SK-N-SH treated with all-trans-retinoic acid at 6 μM for 48 hours (cell line): ENCODE measurements around the gene SNAPIN.

Source experiments
- ATAC-seq: fragments of 200-7000 bp; cut with Tn5 transposase; 3 replicates; pipeline ENCODE4 v1.9.1; 2020; ENCODE audit warnings: mild to moderate bottlenecking, moderate library complexity
- ARNTL ChIP-seq: fragments of 450-650 bp; formaldehyde crosslinking; IDR thresholded peaks from 2 replicates; pipeline ENCODE4 v1.5.0; 2020; ENCODE audit warnings: low read depth, mild to moderate bottlenecking, moderate library complexity, borderline replicate concordance
- BACH2 ChIP-seq: fragments of 250-450 bp; sonication (Bioruptor Pico); IDR thresholded peaks from 2 replicates; pipeline ENCODE4 v1.9.0; 2021; ENCODE audit warnings: mild to moderate bottlenecking, borderline replicate concordance
- CSDC2 ChIP-seq: fragments of 250-450 bp; sonication (Bioruptor Pico); IDR thresholded peaks from 2 replicates; pipeline ENCODE4 v1.5.0; 2020; ENCODE audit warnings: mild to moderate bottlenecking, moderate library complexity
- CSRNP3 ChIP-seq: fragments of 250-450 bp; sonication (Bioruptor Pico); IDR thresholded peaks from 2 replicates; pipeline ENCODE4 v1.5.1; 2021; ENCODE audit warnings: mild to moderate bottlenecking, moderate library complexity
- ESRRG ChIP-seq: fragments of 250-450 bp; sonication (Bioruptor Pico); IDR thresholded peaks from 2 replicates; pipeline ENCODE4 v1.6.1; 2021; ENCODE audit warnings: mild to moderate bottlenecking
- GLIS3 ChIP-seq: fragments of 250-450 bp; sonication (Bioruptor Pico); IDR thresholded peaks from 2 replicates; pipeline ENCODE4 v1.5.0; 2020; ENCODE audit warnings: mild to moderate bottlenecking, moderate library complexity
- ISL1 ChIP-seq: fragments of 250-450 bp; sonication (Bioruptor Pico); IDR thresholded peaks from 2 replicates; pipeline ENCODE4 v2.1.2; 2022; ENCODE audit warnings: mild to moderate bottlenecking, moderate library complexity
- PATZ1 ChIP-seq: fragments of 250-450 bp; sonication (Bioruptor Pico); IDR thresholded peaks from 2 replicates; pipeline ENCODE4 v1.8.0; 2020; ENCODE audit warnings: mild to moderate bottlenecking, moderate library complexity, borderline replicate concordance
- POU6F1 ChIP-seq: fragments of 250-450 bp; sonication (Bioruptor Pico); IDR thresholded peaks from 2 replicates; pipeline ENCODE4 v1.8.0; 2021; ENCODE audit warnings: low read depth, mild to moderate bottlenecking, moderate library complexity, borderline replicate concordance
- PPARA ChIP-seq: fragments of 250-450 bp; sonication (Bioruptor Pico); IDR thresholded peaks from 2 replicates; pipeline ENCODE4 v1.5.0; 2020; ENCODE audit warnings: mild to moderate bottlenecking, borderline replicate concordance
- RARB ChIP-seq: fragments of 250-450 bp; sonication (Bioruptor Pico); IDR thresholded peaks from 2 replicates; pipeline ENCODE4 v1.8.0; 2021; ENCODE audit warnings: mild to moderate bottlenecking, moderate library complexity
- SNAI2 ChIP-seq: fragments of 250-450 bp; sonication (Bioruptor Pico); IDR thresholded peaks from 2 replicates; pipeline ENCODE4 v1.5.0; 2020; ENCODE audit warnings: mild to moderate bottlenecking, moderate library complexity
- TCF4 ChIP-seq: fragments of 250-450 bp; sonication (Bioruptor Pico); IDR thresholded peaks from 2 replicates; pipeline ENCODE4 v1.8.0; 2021; ENCODE audit warnings: mild to moderate bottlenecking, moderate library complexity, borderline replicate concordance
- TOX ChIP-seq: fragments of 250-450 bp; sonication (Bioruptor Pico); IDR thresholded peaks from 2 replicates; pipeline ENCODE4 v1.8.0; 2021; ENCODE audit warnings: mild to moderate bottlenecking, moderate library complexity, borderline replicate concordance
- ZC3H10 ChIP-seq: fragments of 250-450 bp; sonication (Bioruptor Pico); IDR thresholded peaks from 2 replicates; pipeline ENCODE4 v1.5.1; 2021; ENCODE audit warnings: mild to moderate bottlenecking, moderate library complexity
- ZFP3 ChIP-seq: fragments of 250-450 bp; sonication (Bioruptor Pico); IDR thresholded peaks from 2 replicates; pipeline ENCODE4 v1.5.0; 2020; ENCODE audit warnings: mild to moderate bottlenecking, moderate library complexity
- ZFP30 ChIP-seq: fragments of 450-650 bp; formaldehyde crosslinking; IDR thresholded peaks from 2 replicates; pipeline ENCODE4 v1.5.0; 2022; ENCODE audit warnings: mild to moderate bottlenecking, moderate library complexity
- ZNF565 ChIP-seq: fragments of 450-650 bp; formaldehyde crosslinking; conservative IDR thresholded peaks from 2 replicates; pipeline ENCODE4 v1.5.0; 2020; ENCODE audit warnings: low read depth, mild to moderate bottlenecking, moderate library complexity
- ZNF70 ChIP-seq: fragments of 450-650 bp; formaldehyde crosslinking; IDR thresholded peaks from 2 replicates; pipeline ENCODE4 v1.5.0; 2020; ENCODE audit warnings: mild to moderate bottlenecking, moderate library complexity
- ZNF8 ChIP-seq: fragments of 450-650 bp; formaldehyde crosslinking; IDR thresholded peaks from 2 replicates; pipeline ENCODE4 v1.5.0; 2020; ENCODE audit warnings: mild to moderate bottlenecking, moderate library complexity

The SNAPIN gene

GRCh38 chr1:153617663-153618062, 40.8 kb upstream of the SNAPIN start:
- ATAC-seq, result peak; percentile 92
- TF ChIP-seq POU6F1, result no peak
- no peak for TF ChIP-seq GLIS3 (CRISPR knock-in tag)
- no peak for TF ChIP-seq ZNF8 (CRISPR knock-in tag)

- ATAC-seq, result no peak
- TF ChIP-seq ZFP30 (CRISPR knock-in tag) (no peak), PPARA (CRISPR knock-in tag) (no peak), CSDC2 (CRISPR knock-in tag) (no peak), ZNF70 (CRISPR knock-in tag) (no peak), GLIS3 (CRISPR knock-in tag) (no peak), RARB (CRISPR knock-in tag) (no peak), ZNF8 (CRISPR knock-in tag) (no peak), ARNTL (CRISPR knock-in tag) (no peak), PATZ1 (CRISPR knock-in tag) (no peak), BACH2 (no peak), TOX (CRISPR knock-in tag) (no peak), TCF4 (CRISPR knock-in tag) (no peak), ISL1 (CRISPR knock-in tag) (no peak), ZNF565 (CRISPR knock-in tag) (no peak), ZC3H10 (CRISPR knock-in tag) (no peak), SNAI2 (CRISPR knock-in tag) (no peak)
- TF ChIP-seq, all 23 proteins: peak for 0
Observed at GRCh38 chr1:153619171-153619570, 39.3 kb upstream of the SNAPIN start.

- ATAC-seq, result no peak
Observed at GRCh38 chr1:153623101-153623500, 35.4 kb upstream of the SNAPIN start.

More at GRCh38 chr1:153623101-153623500, 35.4 kb upstream of the SNAPIN start:
- TF ChIP-seq CSRNP3 (CRISPR knock-in tag) (no peak), ESRRG (CRISPR knock-in tag) (no peak), GLIS3 (CRISPR knock-in tag) (no peak), ZFP30 (CRISPR knock-in tag) (no peak), ZFP3 (CRISPR knock-in tag) (no peak), ZC3H10 (CRISPR knock-in tag) (no peak), PATZ1 (CRISPR knock-in tag) (no peak), ZNF8 (CRISPR knock-in tag) (no peak), POU6F1 (no peak), CSDC2 (CRISPR knock-in tag) (no peak), RARB (CRISPR knock-in tag) (no peak), BACH2 (no peak), TCF4 (CRISPR knock-in tag) (no peak), ISL1 (CRISPR knock-in tag) (no peak)
